Measurements from ENCODE around the gene TMEM51. TPM values are rescaled to one million over a fixed set of nuclear protein-coding genes. Genes with fewer than 3 reads are reported as not detected.

Gene TMEM51
- total RNA-seq, 1 donor = 0.72 TPM

- no peak for DNase-seq (ENCODE audit: insufficient read length, low spot score, missing footprints)
- Histone ChIP-seq H3K4me2 (ENCODE audit: insufficient read depth, low read length) (no peak overlapping the region), H3K4me1 (ENCODE audit: insufficient read depth, low read length) (no peaks in the 10 kb centered on the region)
Measured at GRCh38 chr1:15231714-15232201, 78.2 kb downstream of the TMEM51 start.

GRCh38 chr1:15233689-15234088 is 80.1 kb downstream of the TMEM51 start:
- H3K36me3 ChIP-seq (ENCODE audit: insufficient read depth, low read length) = no peaks in the 10 kb centered on the region
- H3K79me2 ChIP-seq (ENCODE audit: insufficient read depth, low read length) = no peaks in the 10 kb centered on the region
- no peaks in the 10 kb centered on the region for H3K9me3 ChIP-seq (ENCODE audit: low read depth, low read length)
- H3K27ac ChIP-seq (ENCODE audit: low read depth, low read length) = no peak overlapping the region
- H3K4me1 ChIP-seq (ENCODE audit: insufficient read depth, low read length) = no peaks in the 10 kb centered on the region
- H3K4me2 ChIP-seq (ENCODE audit: insufficient read depth, low read length) = no peak overlapping the region
- no peak for DNase-seq (ENCODE audit: insufficient read length, low spot score, missing footprints)
- H2AFZ ChIP-seq (ENCODE audit: low read length) = no peak overlapping the region
- H3K27me3 ChIP-seq (ENCODE audit: insufficient read depth, low read length) = no peaks in the 10 kb centered on the region
- no peak for TF ChIP-seq CTCF (IDR thresholded peaks at IDR 0.05; ENCODE audit: extremely low read depth, low read depth, low read length)
- no peak overlapping the region for H3K4me3 ChIP-seq (ENCODE audit: insufficient read depth, low read length)
- no peaks in the 10 kb centered on the region for H4K20me1 ChIP-seq (ENCODE audit: insufficient read depth, low read length)

More at GRCh38 chr1:15231714-15232201, 78.2 kb downstream of the TMEM51 start:
- Histone ChIP-seq H4K20me1 (ENCODE audit: insufficient read depth, low read length) (no peaks in the 10 kb centered on the region), H3K4me3 (ENCODE audit: insufficient read depth, low read length) (no peak overlapping the region), H3K9me3 (ENCODE audit: low read depth, low read length) (no peaks in the 10 kb centered on the region), H3K27me3 (ENCODE audit: insufficient read depth, low read length) (no peaks in the 10 kb centered on the region), H2AFZ (ENCODE audit: low read length) (no peak overlapping the region), H3K27ac (ENCODE audit: low read depth, low read length) (no peak overlapping the region), H3K79me2 (ENCODE audit: insufficient read depth, low read length) (no peaks in the 10 kb centered on the region), H3K36me3 (ENCODE audit: insufficient read depth, low read length) (no peaks in the 10 kb centered on the region)
- TF ChIP-seq CTCF (IDR thresholded peaks at IDR 0.05; ENCODE audit: extremely low read depth, low read depth, low read length) = no peak

- Histone ChIP-seq H3K4me3 (ENCODE audit: insufficient read depth, low read length) (no peak overlapping the region), H3K4me2 (ENCODE audit: insufficient read depth, low read length) (no peak overlapping the region), H3K9me3 (ENCODE audit: low read depth, low read length) (no peaks in the 10 kb centered on the region), H3K36me3 (ENCODE audit: insufficient read depth, low read length) (no peaks in the 10 kb centered on the region), H3K27me3 (ENCODE audit: insufficient read depth, low read length) (no peaks in the 10 kb centered on the region), H3K4me1 (ENCODE audit: insufficient read depth, low read length) (no peaks in the 10 kb centered on the region), H2AFZ (ENCODE audit: low read length) (no peak overlapping the region), H3K27ac (ENCODE audit: low read depth, low read length) (no peak overlapping the region), H3K79me2 (ENCODE audit: insufficient read depth, low read length) (no peaks in the 10 kb centered on the region), H4K20me1 (ENCODE audit: insufficient read depth, low read length) (no peaks in the 10 kb centered on the region)
- no peak for DNase-seq (ENCODE audit: insufficient read length, low spot score, missing footprints)
- TF ChIP-seq CTCF (IDR thresholded peaks at IDR 0.05; ENCODE audit: extremely low read depth, low read depth, low read length) = no peak
Measured at GRCh38 chr1:15236321-15236721, 82.8 kb downstream of the TMEM51 start.

GRCh38 chr1:15236746-15237145 is 83.2 kb downstream of the TMEM51 start:
- no peak for TF ChIP-seq CTCF (IDR thresholded peaks at IDR 0.05; ENCODE audit: extremely low read depth, low read depth, low read length)
- no peaks in the 10 kb centered on the region for H4K20me1 ChIP-seq (ENCODE audit: insufficient read depth, low read length)
- DNase-seq (ENCODE audit: insufficient read length, low spot score, missing footprints) = no peak
- H3K4me2 ChIP-seq (ENCODE audit: insufficient read depth, low read length) = no peak overlapping the region
- no peaks in the 10 kb centered on the region for H3K79me2 ChIP-seq (ENCODE audit: insufficient read depth, low read length)
- H3K27ac ChIP-seq (ENCODE audit: low read depth, low read length) = no peak overlapping the region
- no peaks in the 10 kb centered on the region for H3K27me3 ChIP-seq (ENCODE audit: insufficient read depth, low read length)
- no peaks in the 10 kb centered on the region for H3K4me1 ChIP-seq (ENCODE audit: insufficient read depth, low read length)
- no peaks in the 10 kb centered on the region for H3K36me3 ChIP-seq (ENCODE audit: insufficient read depth, low read length)
- H3K4me3 ChIP-seq (ENCODE audit: insufficient read depth, low read length) = no peak overlapping the region
- H2AFZ ChIP-seq (ENCODE audit: low read length) = no peak overlapping the region
- no peaks in the 10 kb centered on the region for H3K9me3 ChIP-seq (ENCODE audit: low read depth, low read length)
